ENCODE results near the gene ZNF586. TPM values are rescaled to one million over a fixed set of nuclear protein-coding genes. Genes with fewer than 3 reads are reported as not detected.

ZNF586 gene
- total and polyA plus RNA-seq, 10 of the 15 experiments (the other 5 are each of a cell fraction or from before 2014, with no cell fraction given), result 3.9 to 24.2 (median 15.0) TPM

DNA sequence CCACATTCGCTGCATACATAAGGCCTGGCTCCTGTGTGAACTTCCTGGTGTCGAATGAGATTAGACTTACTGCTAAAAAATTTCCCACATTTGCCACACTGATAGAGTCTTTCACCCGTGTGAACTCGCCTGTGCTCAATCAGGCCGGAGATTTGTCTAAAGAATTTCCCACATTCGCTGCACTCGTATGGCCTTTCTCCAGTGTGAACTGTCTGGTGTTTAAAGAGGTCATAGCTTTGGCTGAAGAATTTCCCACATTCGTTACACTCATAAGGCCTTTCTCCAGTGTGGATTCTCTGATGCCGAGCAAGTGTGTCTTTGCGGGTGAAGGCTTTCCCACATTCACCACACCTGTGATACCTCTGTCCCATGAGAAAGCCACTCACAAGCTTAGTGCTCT, 48.6 kb upstream of the ZNF586 start:
- Histone ChIP-seq H3K27me3 (replicated peaks in 1 of 2; ENCODE audit: control insufficient read depth in 2 of 2, insufficient read depth in 2 of 2, low read length in 1 of 2) (no peaks in the 10 kb centered on the region), H3K4me1 (ENCODE audit: control insufficient read depth, insufficient read depth, low read length) (no peaks in the 10 kb centered on the region), H3K36me3 (ENCODE audit: control insufficient read depth in 2 of 2, insufficient read depth in 2 of 2, low read length in 1 of 2) (peaks cover 14 to 27% of the 10 kb centered on the region in 2 experiments), H3K79me2 (ENCODE audit: control insufficient read depth, insufficient read depth, low read length) (no peaks in the 10 kb centered on the region), H3K4me2 (ENCODE audit: control insufficient read depth, insufficient read depth) (no peak overlapping the region), H4K20me1 (ENCODE audit: control insufficient read depth, insufficient read depth) (no peaks in the 10 kb centered on the region), H2AFZ (ENCODE audit: control insufficient read depth, low read depth, low read length) (no peak overlapping the region), H3K9ac (ENCODE audit: control insufficient read depth, insufficient read depth, low read length) (no peak overlapping the region), H3K9me3 (replicated peaks; ENCODE audit: control insufficient read depth, insufficient read depth, low read length) (peaks cover 46% of the 10 kb centered on the region), H3K4me3 (no peak overlapping the region), H3K27ac (ENCODE audit: control insufficient read depth, insufficient read depth) (no peak overlapping the region)
- ChIA-PET CTCF (no interaction called here), POLR2A (no interaction called here), RAD21 (ENCODE audit: unreplicated experiment) (no interaction called here), SMC1A (ENCODE audit: uncharacterized antibody, unreplicated experiment) (no interaction called here)
- TF ChIP-seq SRF (IDR thresholded peaks at IDR 0.05; ENCODE audit: low read depth in 2 of 2, low read length in 2 of 2) (no peak), FOS (IDR thresholded peaks at IDR 0.05; ENCODE audit: borderline replicate concordance, extremely low read depth, insufficient read length) (no peak), SMAD1 (IDR thresholded peaks at IDR 0.05; ENCODE audit: low read depth, partially characterized antibody) (no peak), ATF7 (IDR thresholded peaks at IDR 0.05; ENCODE audit: low read depth) (no peak), SMAD5 (IDR thresholded peaks at IDR 0.05; ENCODE audit: low read depth) (no peak), MTA3 (IDR thresholded peaks at IDR 0.05; ENCODE audit: borderline replicate concordance, low read length) (no peak), ZNF24 (IDR thresholded peaks at IDR 0.05) (no peak), SP1 (IDR thresholded peaks at IDR 0.05; ENCODE audit: low read depth, low read length) (no peak), NFYB (IDR thresholded peaks at IDR 0.05; ENCODE audit: insufficient read depth, low read depth, low read length) (no peak), BCL11A (IDR thresholded peaks at IDR 0.05; ENCODE audit: low read depth, low read length) (no peak), BHLHE40 (IDR thresholded peaks at IDR 0.05; ENCODE audit: borderline replicate concordance in 1 of 2, low read depth in 2 of 2, low read length in 1 of 2) (no peak), CHD2 (IDR thresholded peaks at IDR 0.05; ENCODE audit: borderline replicate concordance, low read depth, low read length) (no peak), REST (IDR thresholded peaks at IDR 0.05; ENCODE audit: low read depth, low read length) (no peak), PAX5 (IDR thresholded peaks at IDR 0.05; ENCODE audit: borderline replicate concordance, low read depth, low read length) (no peak), CBFB (IDR thresholded peaks at IDR 0.05; ENCODE audit: low read depth) (no peak)
- TF ChIP-seq, protein P1, sequence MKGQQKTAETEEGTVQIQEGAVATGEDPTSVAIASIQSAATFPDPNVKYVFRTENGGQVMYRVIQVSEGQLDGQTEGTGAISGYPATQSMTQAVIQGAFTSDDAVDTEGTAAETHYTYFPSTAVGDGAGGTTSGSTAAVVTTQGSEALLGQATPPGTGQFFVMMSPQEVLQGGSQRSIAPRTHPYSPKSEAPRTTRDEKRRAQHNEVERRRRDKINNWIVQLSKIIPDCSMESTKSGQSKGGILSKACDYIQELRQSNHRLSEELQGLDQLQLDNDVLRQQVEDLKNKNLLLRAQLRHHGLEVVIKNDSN (IDR thresholded peaks at IDR 0.05; ENCODE audit: borderline replicate concordance, extremely low read length, insufficient read depth, low read depth, low read length), result no peak
- DNase-seq (ENCODE audit: low read depth, low spot score) (no peak), ATAC-seq (no peak), FAIRE-seq (no peak)
- WGBS (ENCODE audit: insufficient coverage, insufficient replicate concordance, low lambda C conversion rate, missing lambda C conversion rate), result 99% methylated on average over 10 of the region's 10 CpGs
- no TSS peak for BruUV-seq (replicated peaks)
- in situ Hi-C loops (cut with MboI), result no loop called here
- intact Hi-C loops (cut with micrococcal nuclease; ENCODE audit: unreplicated experiment), result no loop called here
